OCI-LY3 (cell line): ENCODE data around the gene WNT10A.

Experiments used
- CTCF ChIP-seq: fragments of 200-600, 300-600 bp; sonication (generic); IDR thresholded peaks from 2 replicates; pipeline ENCODE4 v1.5.1; 2014; ENCODE audit warnings: antibody characterized with exemption, low read length, low read depth
- EZH2phosphoT487 ChIP-seq: fragments of 200-600 bp; shearing (Covaris generic); IDR thresholded peaks from 2 replicates; pipeline ENCODE4 v1.6.1; 2018; ENCODE audit warnings: antibody characterized with exemption, mixed run types, low read depth

- TF ChIP-seq CTCF (no peak), EZH2phosphoT487 (no peak)
These were observed 9.0 kb upstream of the WNT10A start for GRCh38 chr2:218871345-218872302.
